ENCODE results near the gene KRTAP4-6.

Gene KRTAP4-6

GRCh38 chr17:41098042-41098441 lies 42.3 kb downstream of the KRTAP4-6 start, which contains the start of gene KRTAP4-8:
Gene KRTAP4-8 (minus strand): TSS chr17:41098142. CDS start chr17:41098084, 58 bp downstream.
- Mint-ChIP-seq H3K4me3 (no peak within 1 kb of the TSS), H3K4me1 (no peaks in the 10 kb centered on the region), H3K27me3 (ENCODE audit: low read depth, poor library complexity) (peaks cover 12% of the 10 kb centered on the region), H3K27ac (no peak within 1 kb of the TSS), H3K9me3 (peaks cover 8% of the 10 kb centered on the region), H3K36me3 (ENCODE audit: low read depth) (no peaks in the 10 kb centered on the region)
- TF ChIP-seq CTCF (IDR thresholded peaks at IDR 0.05) = no peak
- DNase-seq = no peak

GRCh38 chr17:41096055-41096454 lies 44.3 kb downstream of the KRTAP4-6 start:
- Mint-ChIP-seq H3K9me3 (peaks cover 21% of the 10 kb centered on the region), H3K36me3 (ENCODE audit: low read depth) (no peaks in the 10 kb centered on the region), H3K27me3 (ENCODE audit: low read depth, poor library complexity) (peaks cover 12% of the 10 kb centered on the region), H3K27ac (no peak overlapping the region), H3K4me3 (no peak overlapping the region), H3K4me1 (no peaks in the 10 kb centered on the region)
- no peak for DNase-seq
- TF ChIP-seq CTCF (IDR thresholded peaks at IDR 0.05) = no peak
